HepG2 (cell line): Measurements from ENCODE around the gene DEGS1. TPM values are rescaled to one million over a fixed set of nuclear protein-coding genes. Genes with fewer than 3 reads are reported as not detected.

Experiments used
- ATAC-seq: fragments of 200-7000 bp; cut with Tn5 transposase; 3 replicates; pipeline ENCODE4 v1.9.1; 2020; ENCODE audit warnings: mild to moderate bottlenecking, moderate library complexity
- BruUV-seq: library from RNA; stranded (reverse); fragments of 400-500 nt; replicated peaks from 2 replicates; lab custom pipeline; 2021; lab: Mats Ljungman, UMichigan
- CTCF ChIA-PET: fragments of 300-600 bp; formaldehyde crosslinking; extraction: SDS; loops from one replicate; lab custom pipeline; 2021; ENCODE audit warnings: low total read pairs, inconsistent platforms, low intra/inter-chr PET ratio; lab: Yijun Ruan, JAX
- POLR2A ChIA-PET: fragments of 350-600 bp; sonication (Branson Sonifier 250); formaldehyde crosslinking; loops from one replicate; lab custom pipeline; 2020; ENCODE audit warnings: antibody characterized with exemption, inconsistent platforms; lab: Yijun Ruan, JAX
- DNase-seq: peaks from one replicate; pipeline ENCODE4 v3.0.0-alpha.2; 2015; ENCODE audit warnings: low spot score
- FAIRE-seq: peaks from 3 replicates; lab custom pipeline; 2011; peaks lifted over from hg19 to GRCh38; lab: Jason Lieb, UNC
- H2AFZ ChIP-seq: one replicate; pipeline ENCODE4 v1.6.1; 2011; ENCODE audit warnings: low read length, inconsistent platforms
- H3K27ac ChIP-seq: fragments of 300-600 bp; 3 replicates; pipeline ENCODE4 v1.8.0; 2011; ENCODE audit warnings: mixed run types, mild to moderate bottlenecking, mixed read lengths, low read length, inconsistent platforms; ENCODE audit not compliant: insufficient read depth; ENCODE audit errors: extremely low read length
- H3K27me3 ChIP-seq, 2 experiments: fragments of 200-600 bp in 1 of 2; 2 replicates in 1 of 2; 3 replicates in 1 of 2; pipeline versions ENCODE4 v1.6.0 to v1.8.0; 2011; ENCODE audit warnings: low read length in 2 of 2, mild to moderate bottlenecking in 2 of 2, moderate library complexity in 2 of 2, inconsistent platforms in 1 of 2; ENCODE audit not compliant: insufficient read depth in 2 of 2, control insufficient read depth in 1 of 2
- H3K36me3 ChIP-seq, 2 experiments: fragments of 200-600 bp in 1 of 2; replicated peaks in 1 of 2; 2 replicates in 1 of 2; 3 replicates in 1 of 2; pipeline versions ENCODE4 v1.5.1 to v1.8.0; 2011; ENCODE audit warnings: low read length in 2 of 2, inconsistent platforms in 1 of 2; ENCODE audit not compliant: insufficient read depth in 2 of 2, control insufficient read depth in 1 of 2
- H3K4me1 ChIP-seq: 2 replicates; pipeline ENCODE4 v1.5.1; 2012; ENCODE audit warnings: low read length, inconsistent platforms; ENCODE audit not compliant: insufficient read depth
- H3K4me2 ChIP-seq: 2 replicates; pipeline ENCODE4 v1.6.0; 2011; ENCODE audit warnings: low read depth, low read length, inconsistent platforms
- H3K4me3 ChIP-seq, 3 experiments: fragments of 200-600 bp in 1 of 3; sonication (generic), shearing (Covaris generic) in 1 of 3; replicated peaks in 1 of 3; 2 replicates each; pipeline ENCODE4 v1.5.1; 2011 to 2016; ENCODE audit warnings: low read length in 3 of 3, inconsistent platforms in 2 of 3, low read depth in 2 of 3, mild to moderate bottlenecking in 2 of 3, control low read depth in 1 of 3, mixed read lengths in 1 of 3; ENCODE audit not compliant: insufficient read depth in 1 of 3
- H3K79me2 ChIP-seq: one replicate; pipeline ENCODE4 v1.6.1; 2011; ENCODE audit warnings: low read length, inconsistent platforms; ENCODE audit not compliant: insufficient read depth
- H3K9ac ChIP-seq: 2 replicates; pipeline ENCODE4 v1.6.0; 2011; ENCODE audit warnings: mild to moderate bottlenecking, low read depth, low read length, inconsistent platforms; ENCODE audit not compliant: insufficient read depth
- H3K9me3 ChIP-seq: 2 replicates; pipeline ENCODE4 v1.5.1; 2012; ENCODE audit warnings: mild to moderate bottlenecking, low read length
- H4K20me1 ChIP-seq: 2 replicates; pipeline ENCODE4 v1.6.0; 2011; ENCODE audit warnings: inconsistent platforms, mild to moderate bottlenecking, low read length, moderate library complexity; ENCODE audit not compliant: insufficient read depth
- HIC2 ChIP-seq: sonication (generic); formaldehyde crosslinking; IDR thresholded peaks from 2 replicates; pipeline ENCODE4 v1.9.0; 2022; ENCODE audit warnings: low read depth, missing genetic modification reagents
- PHF20 ChIP-seq: sonication (generic); formaldehyde crosslinking; IDR thresholded peaks from 2 replicates; pipeline ENCODE4 v1.5.0; 2020; ENCODE audit warnings: mild to moderate bottlenecking, missing genetic modification reagents
- ZFP36 ChIP-seq: fragments of 150-350 bp; IDR thresholded peaks from 2 replicates; pipeline ENCODE4 v1.6.1; 2018; ENCODE audit warnings: borderline replicate concordance, low read length, low read depth; ENCODE audit not compliant: partially characterized antibody
- ZNF121 ChIP-seq: sonication (generic); formaldehyde crosslinking; IDR thresholded peaks from 2 replicates; pipeline ENCODE4 v1.5.0; 2020; ENCODE audit warnings: mild to moderate bottlenecking, missing genetic modification reagents
- ZNF737 ChIP-seq: sonication (generic); formaldehyde crosslinking; IDR thresholded peaks from 2 replicates; pipeline ENCODE4 v1.5.0; 2020; ENCODE audit warnings: missing genetic modification reagents, mild to moderate bottlenecking, borderline replicate concordance
- WGBS: methylation state at CpG from one replicate; pipeline ENCODE4 v1.1.6; 2017; ENCODE audit warnings: low lambda C conversion rate; 5-methylcytosine and 5-hydroxymethylcytosine counted together
- in situ Hi-C: cut with HindIII; loops from 2 replicates; pipeline ENCODE4 v1.10.0; 2017; ENCODE audit warnings: low pct_unique_long_range_greater_than_20kb; ENCODE audit not compliant: extremely low pct_ligation_motif_present
- intact Hi-C: fragments of 100-400 bp; cut with micrococcal nuclease; formaldehyde crosslinking; loops from one replicate; pipeline ENCODE4 v1.10.0; 2022; ENCODE audit not compliant: unreplicated experiment
- polyA plus RNA-seq, 8 experiments: library from polyadenylated mRNA; depleted of rRNA in 3 of 8; stranded (reverse) in 7 of 8; unstranded in 1 of 8; fragments of >200 nt; fragmentation: Illumina TruSeq in 4 of 8; extraction: Trizol in 4 of 8; gene quantifications; 2 replicates each; pipeline versions ENCODE4 v1.2.1 to v1.2.3, GENCODE V29; 2011 to 2016; ENCODE audit warnings: low read depth in 4 of 8, missing spikeins in 1 of 8, mixed read lengths in 1 of 8; ENCODE audit not compliant: insufficient read depth in 1 of 8
- total RNA-seq, 5 experiments: library from RNA; depleted of rRNA; stranded (reverse); fragments of >200 nt; fragmentation: Illumina TruSeq; extraction: Trizol; gene quantifications; 2 replicates each; pipeline ENCODE4 v1.2.3, GENCODE V29; 2016; ENCODE audit warnings: low read depth in 1 of 5

DEGS1 gene
- total and polyA plus RNA-seq, 2 of the 13 experiments (the other 11 are each of a cell fraction or from before 2014, with no cell fraction given) = 18.1 to 35.9 TPM

- TF ChIP-seq ZNF737 (CRISPR knock-in tag) (no peak), ZNF121 (CRISPR knock-in tag) (peak; percentile 65; the same call in 1 of the 2 replicates)
- no peak overlapping the region for H3K27ac ChIP-seq
- BruUV-seq = no TSS peak
- H3K4me3 ChIP-seq = no peak overlapping the region
- H2AFZ ChIP-seq = no peak overlapping the region
- DNase-seq = no peak
- no peak for ATAC-seq
- in situ Hi-C loops = no loop called here
- FAIRE-seq = no peak
- peaks cover 35% of the 10 kb centered on the region for H3K4me1 ChIP-seq
- no peak overlapping the region for H3K4me2 ChIP-seq
- H3K36me3 ChIP-seq = no peaks in the 10 kb centered on the region
- ChIA-PET POLR2A (no interaction called here), CTCF (no interaction called here)
- WGBS = 49% methylated on average over 8 of the region's 8 CpGs
- no peaks in the 10 kb centered on the region for H3K9me3 ChIP-seq
- no peaks in the 10 kb centered on the region for H3K27me3 ChIP-seq
- intact Hi-C loops = no loop called here
- H3K79me2 ChIP-seq = no peaks in the 10 kb centered on the region
- H3K9ac ChIP-seq = no peak overlapping the region
- H4K20me1 ChIP-seq = no peaks in the 10 kb centered on the region
Observed at GRCh38 chr1:224216382-224216781, 33.3 kb downstream of the DEGS1 start.

GRCh38 chr1:224217655-224218623, 34.9 kb downstream of the DEGS1 start:
- no peak overlapping the region for H3K27ac ChIP-seq
- no peaks in the 10 kb centered on the region for H3K79me2 ChIP-seq
- H4K20me1 ChIP-seq = no peaks in the 10 kb centered on the region
- BruUV-seq = no TSS peak
- ChIA-PET CTCF (no interaction called here), POLR2A (no interaction called here)
- H3K36me3 ChIP-seq = no peaks in the 10 kb centered on the region
- in situ Hi-C loops = no loop called here
- no peaks in the 10 kb centered on the region for H3K9me3 ChIP-seq
- ATAC-seq (no peak), FAIRE-seq (no peak), DNase-seq (no peak)
- no peak overlapping the region for H3K4me2 ChIP-seq
- no peak overlapping the region for H3K9ac ChIP-seq
- no peaks in the 10 kb centered on the region for H3K27me3 ChIP-seq
- no peak overlapping the region for H3K4me3 ChIP-seq
- intact Hi-C loops = no loop called here
- H2AFZ ChIP-seq = no peak overlapping the region
- 60% methylated on average over 11 of the region's 11 CpGs for WGBS
- peaks cover 20% of the 10 kb centered on the region for H3K4me1 ChIP-seq
- TF ChIP-seq PHF20 (CRISPR knock-in tag) (no peak), ZFP36 (no peak), HIC2 (no peak)
